ENCODE results near the gene BANF2.
"Not testable (repeated sequence)": the region's sequence is repeated elsewhere in the genome, so short reads cannot be mapped to it uniquely, and the experiment has no call there.

DNA sequence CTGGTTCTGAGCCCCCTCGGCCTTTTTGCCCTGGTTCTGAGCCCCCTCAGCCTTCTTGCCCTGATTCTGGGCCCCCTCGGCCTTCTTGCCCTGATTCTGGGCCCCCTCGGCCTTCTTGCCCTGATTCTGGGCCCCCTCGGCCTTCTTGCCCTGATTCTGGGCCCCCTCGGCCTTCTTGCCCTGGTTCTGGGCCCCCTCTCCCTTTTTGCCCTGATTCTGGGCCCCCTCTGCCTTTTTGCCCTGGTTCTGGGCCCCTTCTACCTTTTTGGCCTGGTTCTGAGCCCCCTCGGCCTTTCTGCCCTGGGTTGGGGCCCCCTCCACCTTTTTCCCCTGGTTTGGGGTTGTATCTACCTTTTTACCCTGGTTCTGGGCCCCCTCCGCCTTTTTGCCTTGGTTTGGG lies 40.4 kb upstream of the BANF2 start:
- TF ChIP-seq, protein P1, sequence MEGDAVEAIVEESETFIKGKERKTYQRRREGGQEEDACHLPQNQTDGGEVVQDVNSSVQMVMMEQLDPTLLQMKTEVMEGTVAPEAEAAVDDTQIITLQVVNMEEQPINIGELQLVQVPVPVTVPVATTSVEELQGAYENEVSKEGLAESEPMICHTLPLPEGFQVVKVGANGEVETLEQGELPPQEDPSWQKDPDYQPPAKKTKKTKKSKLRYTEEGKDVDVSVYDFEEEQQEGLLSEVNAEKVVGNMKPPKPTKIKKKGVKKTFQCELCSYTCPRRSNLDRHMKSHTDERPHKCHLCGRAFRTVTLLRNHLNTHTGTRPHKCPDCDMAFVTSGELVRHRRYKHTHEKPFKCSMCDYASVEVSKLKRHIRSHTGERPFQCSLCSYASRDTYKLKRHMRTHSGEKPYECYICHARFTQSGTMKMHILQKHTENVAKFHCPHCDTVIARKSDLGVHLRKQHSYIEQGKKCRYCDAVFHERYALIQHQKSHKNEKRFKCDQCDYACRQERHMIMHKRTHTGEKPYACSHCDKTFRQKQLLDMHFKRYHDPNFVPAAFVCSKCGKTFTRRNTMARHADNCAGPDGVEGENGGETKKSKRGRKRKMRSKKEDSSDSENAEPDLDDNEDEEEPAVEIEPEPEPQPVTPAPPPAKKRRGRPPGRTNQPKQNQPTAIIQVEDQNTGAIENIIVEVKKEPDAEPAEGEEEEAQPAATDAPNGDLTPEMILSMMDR (IDR thresholded peaks at IDR 0.05; ENCODE audit: poor library complexity, severe bottlenecking) = not testable (repeated sequence)
- TF ChIP-seq SMC3 (conservative IDR thresholded peaks at IDR 0.05; ENCODE audit: poor library complexity); EP300 (conservative IDR thresholded peaks at IDR 0.05; ENCODE audit: poor library complexity, severe bottlenecking); POLR2AphosphoS5 (IDR thresholded peaks at IDR 0.05); EZH2 (IDR thresholded peaks at IDR 0.05; ENCODE audit: borderline replicate concordance, insufficient read depth, low read length, poor library complexity, severe bottlenecking): not testable (repeated sequence)

All from neural cell (in vitro differentiated cells).